ENCODE data around the gene CYB5D1.

- TF ChIP-seq ZNF565 (CRISPR knock-in tag; conservative IDR thresholded peaks at IDR 0.05; ENCODE audit: low read depth) = no peak
- no peak for TF ChIP-seq ZNF70 (CRISPR knock-in tag; IDR thresholded peaks at IDR 0.05)
- TF ChIP-seq CSRNP3 (CRISPR knock-in tag; IDR thresholded peaks at IDR 0.05) = no peak
- no peak for TF ChIP-seq CREB5 (CRISPR knock-in tag; IDR thresholded peaks at IDR 0.05; ENCODE audit: low read depth)
- TF ChIP-seq BACH2 (CRISPR knock-in tag; IDR thresholded peaks at IDR 0.05; ENCODE audit: borderline replicate concordance) = no peak
- no peak for TF ChIP-seq TSHZ2 (CRISPR knock-in tag; IDR thresholded peaks at IDR 0.05)
- no peak for TF ChIP-seq RARB (CRISPR knock-in tag; IDR thresholded peaks at IDR 0.05)
- no peak for TF ChIP-seq ZFP30 (CRISPR knock-in tag; IDR thresholded peaks at IDR 0.05)
- no peak for TF ChIP-seq TCF4 (CRISPR knock-in tag; IDR thresholded peaks at IDR 0.05; ENCODE audit: borderline replicate concordance)
- no peak for TF ChIP-seq POU6F1 (CRISPR knock-in tag; IDR thresholded peaks at IDR 0.05; ENCODE audit: borderline replicate concordance, low read depth)
- TF ChIP-seq ESRRG (CRISPR knock-in tag; IDR thresholded peaks at IDR 0.05) = no peak
These were observed 9.1 kb upstream of the CYB5D1 start for GRCh38 chr17:7848739-7849129.

Data from SK-N-SH treated with all-trans-retinoic acid at 6 μM for 48 hours (cell line).